GM21825 (cell line): ENCODE data around the gene CFAP73.
"Not testable (repeated sequence)": the region's sequence is repeated elsewhere in the genome, so short reads cannot be mapped to it uniquely, and the experiment has no call there.

Source experiments
- ATAC-seq: cut with Tn5 transposase; IDR thresholded peaks from one replicate; pipeline ENCODE4 v1.9.1; 2021; ENCODE audit warnings: mild to moderate bottlenecking, moderate library complexity; ENCODE audit not compliant: unreplicated experiment

CFAP73 gene

GRCh38 chr12:113186033-113186365 lies 36.5 kb downstream of the CFAP73 start:
- no peak for ATAC-seq

- no peak for ATAC-seq
Measured at GRCh38 chr12:113186666-113187325, 37.3 kb downstream of the CFAP73 start.

GRCh38 chr12:113189361-113189760 lies 39.8 kb downstream of the CFAP73 start:
- no peak for ATAC-seq

- ATAC-seq, result no peak
Measured at GRCh38 chr12:113190761-113191160, 41.2 kb downstream of the CFAP73 start.

- no peak for ATAC-seq
Measured at GRCh38 chr12:113191227-113191626, 41.7 kb downstream of the CFAP73 start.

GRCh38 chr12:113194971-113195391 lies 45.5 kb downstream of the CFAP73 start:
- ATAC-seq, result no peak

GRCh38 chr12:113195598-113195997 lies 46.1 kb downstream of the CFAP73 start:
- no peak for ATAC-seq

GRCh38 chr12:113196582-113196981 lies 47.1 kb downstream of the CFAP73 start:
- ATAC-seq, result no peak

- ATAC-seq, result no peak
Measured at GRCh38 chr12:113196990-113197389, 47.5 kb downstream of the CFAP73 start.

- no peak for ATAC-seq
Measured at GRCh38 chr12:113197518-113198077, 48.1 kb downstream of the CFAP73 start.

GRCh38 chr12:113198296-113198695 lies 48.8 kb downstream of the CFAP73 start:
- ATAC-seq, result no peak

- ATAC-seq, result no peak
Measured at GRCh38 chr12:113200021-113200797, 50.7 kb downstream of the CFAP73 start.

GRCh38 chr12:113201187-113202177 lies 52.0 kb downstream of the CFAP73 start:
- ATAC-seq, result no peak

- ATAC-seq, result no peak
Measured at GRCh38 chr12:113202300-113203075, 53.0 kb downstream of the CFAP73 start.

GRCh38 chr12:113203852-113204760 lies 54.6 kb downstream of the CFAP73 start:
- ATAC-seq, result no peak

GRCh38 chr12:113204804-113205203 lies 55.3 kb downstream of the CFAP73 start:
- no peak for ATAC-seq

GRCh38 chr12:113206802-113207201 lies 57.3 kb downstream of the CFAP73 start:
- not testable (repeated sequence) for ATAC-seq

- ATAC-seq, result peak; percentile 5
Measured at GRCh38 chr12:113207613-113208040, 58.1 kb downstream of the CFAP73 start.
